ENCODE data around the gene GRM5. TPM values are rescaled to one million over a fixed set of nuclear protein-coding genes. Genes with fewer than 3 reads are reported as not detected.

Gene GRM5
- total RNA-seq, 2 donors from 2014 or later = 0.33 TPM; not detected in 1

DNA sequence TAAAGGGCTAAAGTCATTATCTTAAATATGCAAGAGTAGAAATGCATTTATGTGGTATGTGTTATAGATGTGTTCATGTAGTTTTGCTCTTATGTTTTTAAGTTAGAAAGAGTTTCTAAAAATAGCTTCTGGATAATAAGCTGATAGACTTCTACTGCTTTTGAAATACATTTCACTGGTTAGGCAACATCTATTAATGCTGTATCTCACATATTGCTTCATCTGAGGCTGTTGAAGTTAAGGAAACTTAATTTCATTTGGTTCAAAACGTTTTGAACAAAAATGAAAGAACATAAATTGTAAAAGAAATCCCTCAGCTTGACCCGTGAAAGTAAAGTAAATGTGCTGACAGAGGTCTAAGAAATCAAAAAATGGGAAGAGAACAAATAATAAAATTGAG lies 564.2 kb downstream of the GRM5 start:
- ATAC-seq = no peak
- no peak overlapping the region for H3K27ac ChIP-seq
- H3K27me3 ChIP-seq = no peaks in the 10 kb centered on the region
- H3K9me3 ChIP-seq = no peaks in the 10 kb centered on the region
- no peaks in the 10 kb centered on the region for H3K4me1 ChIP-seq
- no peak overlapping the region for H3K4me3 ChIP-seq
- no peaks in the 10 kb centered on the region for H3K36me3 ChIP-seq (replicated peaks in 1 of 2; ENCODE audit: insufficient read depth in 1 of 2, low read depth in 2 of 2)
- intact Hi-C loops (cut with DNase I) = no loop called here
- WGBS, 2 donors = 34 to 45% methylated on average over 2 of the region's 2 CpGs
- TF ChIP-seq CTCF (IDR thresholded peaks at IDR 0.05) = no peak
- no peak for TF ChIP-seq POLR2A (IDR thresholded peaks at IDR 0.05)
- DNase-seq = no peak

GRCh38 chr11:88495836-88496235 lies 569.9 kb downstream of the GRM5 start:
- 80 to 86% methylated on average over 2 of the region's 2 CpGs for WGBS, 2 donors
- ATAC-seq (no peak), DNase-seq (no peak)

DNA sequence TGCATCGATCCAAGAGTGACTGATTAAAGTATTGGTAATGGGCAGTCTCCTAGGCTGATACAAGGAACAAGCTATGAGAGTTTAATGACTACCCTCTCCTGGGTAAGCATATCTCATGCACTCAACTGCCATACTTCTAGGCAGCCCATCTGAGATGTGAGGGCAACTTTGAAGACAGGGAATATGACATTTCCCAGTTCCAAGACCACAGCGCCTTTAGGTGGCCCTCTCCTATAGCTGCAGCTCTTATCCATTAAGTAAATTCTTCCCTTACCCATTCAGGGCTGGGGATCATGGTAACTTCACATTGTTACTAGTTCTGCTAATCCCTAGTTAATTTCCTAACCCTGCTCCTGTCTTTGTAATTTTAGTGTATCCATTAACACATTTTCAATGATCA lies 570.9 kb downstream of the GRM5 start:
- Histone ChIP-seq H3K4me1 (no peaks in the 10 kb centered on the region), H3K36me3 (replicated peaks in 1 of 2; ENCODE audit: insufficient read depth in 1 of 2, low read depth in 2 of 2) (no peaks in the 10 kb centered on the region), H3K4me3 (no peak overlapping the region), H3K27ac (no peak overlapping the region), H3K9me3 (no peaks in the 10 kb centered on the region), H3K27me3 (no peaks in the 10 kb centered on the region)
- DNase-seq (no peak), ATAC-seq (no peak)
- WGBS, 2 donors = 77 to 87% methylated on average over 2 of the region's 2 CpGs
- TF ChIP-seq CTCF (IDR thresholded peaks at IDR 0.05) (no peak), POLR2A (IDR thresholded peaks at IDR 0.05) (no peak)
- intact Hi-C loops (cut with DNase I) = no loop called here

More at GRCh38 chr11:88495836-88496235, 569.9 kb downstream of the GRM5 start:
- intact Hi-C loops (cut with DNase I) = no loop called here
- no peaks in the 10 kb centered on the region for H3K27me3 ChIP-seq
- no peaks in the 10 kb centered on the region for H3K9me3 ChIP-seq
- TF ChIP-seq CTCF (IDR thresholded peaks at IDR 0.05) (no peak), POLR2A (IDR thresholded peaks at IDR 0.05) (no peak)
- H3K4me3 ChIP-seq = no peak overlapping the region
- no peaks in the 10 kb centered on the region for H3K4me1 ChIP-seq
- H3K36me3 ChIP-seq (replicated peaks in 1 of 2; ENCODE audit: insufficient read depth in 1 of 2, low read depth in 2 of 2) = no peaks in the 10 kb centered on the region
- H3K27ac ChIP-seq = no peak overlapping the region

GRCh38 chr11:88491674-88492073 lies 574.1 kb downstream of the GRM5 start:
- H3K27me3 ChIP-seq = no peaks in the 10 kb centered on the region
- H3K9me3 ChIP-seq = no peaks in the 10 kb centered on the region
- no peak for DNase-seq
- no peaks in the 10 kb centered on the region for H3K4me1 ChIP-seq
- no peak overlapping the region for H3K4me3 ChIP-seq
- H3K36me3 ChIP-seq (replicated peaks in 1 of 2; ENCODE audit: insufficient read depth in 1 of 2, low read depth in 2 of 2) = no peaks in the 10 kb centered on the region
- intact Hi-C loops (cut with DNase I) = no loop called here
- no peak for ATAC-seq
- TF ChIP-seq POLR2A (IDR thresholded peaks at IDR 0.05) = no peak
- no peak overlapping the region for H3K27ac ChIP-seq

DNA sequence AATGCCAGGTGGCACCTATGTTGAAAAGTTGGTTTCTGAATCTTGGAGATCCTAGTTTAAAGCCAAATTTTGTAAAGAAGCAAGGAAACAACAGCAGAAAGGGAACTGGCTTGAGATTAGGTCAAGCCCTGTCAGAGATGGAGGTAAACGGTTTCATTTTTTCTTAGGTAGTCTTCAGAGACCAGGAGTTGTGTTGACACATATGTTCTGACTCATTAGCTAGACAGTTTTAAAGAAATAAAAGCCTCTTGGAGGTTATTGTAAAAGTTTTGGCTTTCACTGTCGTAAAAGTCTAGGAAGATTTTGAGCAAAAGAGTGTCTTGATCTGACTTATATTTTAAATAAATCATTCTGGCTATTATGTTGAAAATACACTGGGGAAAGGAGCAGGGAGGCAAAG lies 576.8 kb downstream of the GRM5 start:
- Histone ChIP-seq H3K4me1 (no peaks in the 10 kb centered on the region), H3K9me3 (no peaks in the 10 kb centered on the region), H3K27ac (no peak overlapping the region), H3K27me3 (no peaks in the 10 kb centered on the region), H3K4me3 (no peak overlapping the region), H3K36me3 (replicated peaks in 1 of 2; ENCODE audit: insufficient read depth in 1 of 2, low read depth in 2 of 2) (no peaks in the 10 kb centered on the region)
- 68 to 71% methylated on average over 2 of the region's 2 CpGs for WGBS, 2 donors
- ATAC-seq (no peak), DNase-seq (no peak)
- intact Hi-C loops (cut with DNase I) = no loop called here
- TF ChIP-seq POLR2A (IDR thresholded peaks at IDR 0.05) (no peak), CTCF (IDR thresholded peaks at IDR 0.05) (no peak)
